Measurements from ENCODE around the gene TMEM106A.
"Not testable (repeated sequence)": the region's sequence is repeated elsewhere in the genome, so short reads cannot be mapped to it uniquely, and the experiment has no call there.

The TMEM106A gene

GRCh38 chr17:43211480-43212402 is at the start of gene TMEM106A:
Gene TMEM106A, plus strand, starts transcription at chr17:43211875. Its CDS starts 1,167 bp downstream, at chr17:43213042.
- DNase-seq (ENCODE audit: low read depth): peak; percentile 41

GRCh38 chr17:43165971-43166370 is 45.7 kb upstream of the TMEM106A start:
- not testable (repeated sequence) for DNase-seq (ENCODE audit: low read depth)

GRCh38 chr17:43169561-43170139 is 42.0 kb upstream of the TMEM106A start:
- no peak for DNase-seq (ENCODE audit: low read depth)

- DNase-seq (ENCODE audit: low read depth): peak; percentile 69
These were observed 41.4 kb upstream of the TMEM106A start for GRCh38 chr17:43170140-43170765.

- peak; percentile 88 for DNase-seq (ENCODE audit: low read depth)
These were observed 40.7 kb upstream of the TMEM106A start, which contains the start of gene NBR1 for GRCh38 chr17:43170766-43171585. Gene NBR1, plus strand, starts transcription at chr17:43171214. Its CDS starts 4,586 bp downstream, at chr17:43175800.

GRCh38 chr17:43171586-43172487 is 39.8 kb upstream of the TMEM106A start:
- DNase-seq (ENCODE audit: low read depth): no peak

GRCh38 chr17:43175213-43176118 is 36.2 kb upstream of the TMEM106A start:
- no peak for DNase-seq (ENCODE audit: low read depth)

GRCh38 chr17:43176119-43176570 is 35.5 kb upstream of the TMEM106A start:
- no peak for DNase-seq (ENCODE audit: low read depth)

GRCh38 chr17:43183921-43184320 is 27.8 kb upstream of the TMEM106A start:
- no peak for DNase-seq (ENCODE audit: low read depth)

- not testable (repeated sequence) for DNase-seq (ENCODE audit: low read depth)
These were observed 25.0 kb upstream of the TMEM106A start for GRCh38 chr17:43186656-43187055.

GRCh38 chr17:43193251-43193650 is 18.4 kb upstream of the TMEM106A start:
- no peak for DNase-seq (ENCODE audit: low read depth)

GRCh38 chr17:43199633-43200032 is 12.0 kb upstream of the TMEM106A start:
- DNase-seq (ENCODE audit: low read depth): no peak

GRCh38 chr17:43200127-43200526 is 11.5 kb upstream of the TMEM106A start:
- DNase-seq (ENCODE audit: low read depth): no peak

- not testable (repeated sequence) for DNase-seq (ENCODE audit: low read depth)
These were observed 8.7 kb upstream of the TMEM106A start for GRCh38 chr17:43203013-43203412.

- no peak for DNase-seq (ENCODE audit: low read depth)
These were observed 1.1 kb upstream of the TMEM106A start for GRCh38 chr17:43210576-43210975.

GRCh38 chr17:43211123-43211479 is 574 bp upstream of the TMEM106A start:
- no peak for DNase-seq (ENCODE audit: low read depth)

- DNase-seq (ENCODE audit: low read depth): no peak
These were observed 1.2 kb downstream of the TMEM106A start for GRCh38 chr17:43212641-43213490.

- DNase-seq (ENCODE audit: low read depth): no peak
These were observed 1.9 kb downstream of the TMEM106A start for GRCh38 chr17:43213545-43213944.

GRCh38 chr17:43215341-43215740 is 3.7 kb downstream of the TMEM106A start:
- DNase-seq (ENCODE audit: low read depth): no peak
